Hepatocyte (in vitro differentiated cells): ENCODE measurements around the gene KIF18B.

Experiments used
- EZH2 ChIP-seq: fragments of 200-600 bp; sonication (generic); IDR thresholded peaks from 2 replicates; pipeline ENCODE4 v1.6.1; 2016; ENCODE audit warnings: antibody characterized with exemption, mild to moderate bottlenecking, borderline replicate concordance
- TF ChIP-seq, protein P1 (sequence below): fragments of 200-600 bp; sonication (generic); IDR thresholded peaks from 2 replicates; pipeline ENCODE4 v1.5.1; 2016; ENCODE audit warnings: antibody characterized with exemption, mild to moderate bottlenecking; ENCODE audit not compliant: poor library complexity

DNA sequence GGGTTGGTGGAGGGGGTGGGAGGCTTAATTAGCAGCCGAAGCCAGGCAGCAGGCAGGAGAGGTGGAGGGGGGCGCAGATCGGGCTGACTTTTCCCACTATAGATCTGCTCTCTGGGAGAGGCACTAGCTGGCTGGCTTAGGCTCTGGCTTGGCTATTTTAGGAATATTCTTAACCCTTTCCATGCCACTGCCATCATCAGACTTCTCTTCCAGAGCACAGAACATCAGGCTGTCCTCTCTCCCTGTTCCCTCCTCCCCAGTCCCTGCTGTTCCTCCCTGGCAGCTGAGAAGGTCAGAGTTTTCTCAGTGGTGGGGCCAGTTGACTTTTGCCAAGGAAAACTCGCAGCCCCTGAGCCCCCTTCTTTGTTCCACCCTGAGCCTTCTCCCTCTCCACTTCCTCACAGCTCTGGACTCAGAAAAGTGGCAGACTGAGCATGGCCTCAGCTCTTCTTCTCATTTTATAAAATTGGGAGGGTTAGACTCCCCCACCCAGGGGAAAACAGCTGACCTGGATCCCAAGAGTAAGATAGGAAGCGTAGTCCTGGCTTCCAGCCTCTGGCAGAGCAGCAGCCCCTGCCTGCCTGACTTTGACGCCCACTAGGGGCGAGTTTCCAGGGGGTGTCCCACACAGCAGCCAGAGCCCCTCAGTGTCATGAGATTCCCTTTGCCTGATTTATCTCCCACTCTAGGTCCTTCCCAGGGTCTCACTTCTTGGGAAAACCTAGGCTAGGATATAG lies 30.4 kb upstream of the KIF18B start:
- TF ChIP-seq, protein P1, sequence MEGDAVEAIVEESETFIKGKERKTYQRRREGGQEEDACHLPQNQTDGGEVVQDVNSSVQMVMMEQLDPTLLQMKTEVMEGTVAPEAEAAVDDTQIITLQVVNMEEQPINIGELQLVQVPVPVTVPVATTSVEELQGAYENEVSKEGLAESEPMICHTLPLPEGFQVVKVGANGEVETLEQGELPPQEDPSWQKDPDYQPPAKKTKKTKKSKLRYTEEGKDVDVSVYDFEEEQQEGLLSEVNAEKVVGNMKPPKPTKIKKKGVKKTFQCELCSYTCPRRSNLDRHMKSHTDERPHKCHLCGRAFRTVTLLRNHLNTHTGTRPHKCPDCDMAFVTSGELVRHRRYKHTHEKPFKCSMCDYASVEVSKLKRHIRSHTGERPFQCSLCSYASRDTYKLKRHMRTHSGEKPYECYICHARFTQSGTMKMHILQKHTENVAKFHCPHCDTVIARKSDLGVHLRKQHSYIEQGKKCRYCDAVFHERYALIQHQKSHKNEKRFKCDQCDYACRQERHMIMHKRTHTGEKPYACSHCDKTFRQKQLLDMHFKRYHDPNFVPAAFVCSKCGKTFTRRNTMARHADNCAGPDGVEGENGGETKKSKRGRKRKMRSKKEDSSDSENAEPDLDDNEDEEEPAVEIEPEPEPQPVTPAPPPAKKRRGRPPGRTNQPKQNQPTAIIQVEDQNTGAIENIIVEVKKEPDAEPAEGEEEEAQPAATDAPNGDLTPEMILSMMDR: peak; percentile 4
- TF ChIP-seq EZH2: no peak
